Activated CD4-positive, alpha-beta T cell treated with anti-CD3 and anti-CD28 coated beads, Interleukin-2, amount 50 U/mL, for 24 hours (primary cell): Measurements from ENCODE around the gene PDC.
"Not testable (repeated sequence)": the region's sequence is repeated elsewhere in the genome, so short reads cannot be mapped to it uniquely, and the experiment has no call there.

Experiments
- DNase-seq, 2 donors: peaks; one replicate each; pipeline ENCODE4 v3.0.0-alpha.2; 2020; ENCODE audit warnings: low read depth in 1 of 2, low spot score in 1 of 2

The PDC gene

GRCh38 chr1:186404454-186405051 is 56.4 kb downstream of the PDC start:
- no peak for DNase-seq

GRCh38 chr1:186403632-186404031 is 57.3 kb downstream of the PDC start:
- DNase-seq = no peak

GRCh38 chr1:186401446-186401845 is 59.5 kb downstream of the PDC start:
- DNase-seq = not testable (repeated sequence)
